Lower lobe of right lung (tissue), 2 donors: Measurements from ENCODE around the gene ADAMTS6. TPM values are rescaled to one million over a fixed set of nuclear protein-coding genes. Genes with fewer than 3 reads are reported as not detected.

Experiments
- ATAC-seq, 2 donors: fragments of 200-7000 bp; cut with Tn5 transposase; one replicate each; pipeline ENCODE4 v1.9.1; 2020 to 2022; ENCODE audit warnings: mild to moderate bottlenecking in 2 of 2, moderate library complexity in 2 of 2
- DNase-seq: peaks from one replicate; pipeline ENCODE4 v3.0.0-alpha.2; 2020
- H3K27ac ChIP-seq: fragments of 200-600 bp; one replicate; pipeline ENCODE4 v1.8.0; 2022
- H3K27me3 ChIP-seq: fragments of 200-600 bp; one replicate; pipeline ENCODE4 v1.8.0; 2022; ENCODE audit warnings: low read depth
- H3K36me3 ChIP-seq: fragments of 200-600 bp; one replicate; pipeline ENCODE4 v1.8.0; 2022; ENCODE audit warnings: mild to moderate bottlenecking
- H3K4me1 ChIP-seq: fragments of 200-600 bp; one replicate; pipeline ENCODE4 v1.8.0; 2022
- H3K4me3 ChIP-seq: fragments of 200-600 bp; one replicate; pipeline ENCODE4 v1.8.0; 2022; ENCODE audit warnings: mild to moderate bottlenecking
- H3K9me3 ChIP-seq: fragments of 200-600 bp; one replicate; pipeline ENCODE4 v1.8.0; 2022
- intact Hi-C: fragments of 100-400 bp; cut with DNase I; formaldehyde crosslinking; loops from one replicate; pipeline ENCODE4 v1.11.0; 2022
- total RNA-seq: library from RNA; stranded (reverse); fragmentation: NEBNext Ultra II Directional; extraction: Animal tissue kit (Norgen Biotek cat#: 25700); gene quantifications from one replicate; pipeline ENCODE4 v1.2.1, GENCODE V29; 2021
- TF ChIP-seq, protein P1 (sequence below): fragments of 200-600 bp; IDR thresholded peaks from one replicate; pipeline ENCODE4 v1.8.0; 2022; ENCODE audit warnings: antibody characterized with exemption, mild to moderate bottlenecking
- donor health status: DM: no; HTN: yes; CAD: no; lungs with severe emphysema.

The ADAMTS6 gene
- total RNA-seq, 1 donor from 2014 or later = 3.0 TPM

DNA sequence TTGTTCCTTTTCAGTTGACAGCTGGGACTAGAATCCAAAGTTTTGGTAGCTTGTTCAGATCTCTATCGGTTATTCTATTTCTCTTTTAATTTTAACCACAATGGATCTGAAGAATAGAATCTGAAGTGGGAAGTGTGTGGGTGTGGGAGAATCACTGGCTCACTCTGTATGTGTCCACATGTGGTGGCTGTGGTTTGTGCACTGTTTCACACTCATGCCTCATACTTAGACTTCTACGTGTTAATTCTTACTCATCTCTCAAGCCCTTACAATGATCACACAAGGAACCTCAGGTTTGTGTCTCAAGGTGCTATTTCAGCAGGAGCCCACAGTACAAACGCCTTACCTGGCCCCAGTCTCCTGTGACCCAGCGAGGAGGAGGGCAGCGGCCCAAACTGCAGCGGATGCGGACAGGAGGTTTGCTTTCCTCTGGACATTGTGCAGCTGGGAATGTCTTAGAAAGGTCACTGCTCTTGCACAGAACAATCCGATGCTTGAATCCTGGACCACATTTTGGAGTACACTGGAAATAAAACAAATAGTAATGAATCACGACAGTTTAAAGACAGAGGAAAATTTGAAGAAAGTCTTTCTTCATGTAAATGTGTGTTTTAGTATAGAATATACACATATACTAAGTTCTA, 309.1 kb downstream of the ADAMTS6 start:
- TF ChIP-seq, protein P1, sequence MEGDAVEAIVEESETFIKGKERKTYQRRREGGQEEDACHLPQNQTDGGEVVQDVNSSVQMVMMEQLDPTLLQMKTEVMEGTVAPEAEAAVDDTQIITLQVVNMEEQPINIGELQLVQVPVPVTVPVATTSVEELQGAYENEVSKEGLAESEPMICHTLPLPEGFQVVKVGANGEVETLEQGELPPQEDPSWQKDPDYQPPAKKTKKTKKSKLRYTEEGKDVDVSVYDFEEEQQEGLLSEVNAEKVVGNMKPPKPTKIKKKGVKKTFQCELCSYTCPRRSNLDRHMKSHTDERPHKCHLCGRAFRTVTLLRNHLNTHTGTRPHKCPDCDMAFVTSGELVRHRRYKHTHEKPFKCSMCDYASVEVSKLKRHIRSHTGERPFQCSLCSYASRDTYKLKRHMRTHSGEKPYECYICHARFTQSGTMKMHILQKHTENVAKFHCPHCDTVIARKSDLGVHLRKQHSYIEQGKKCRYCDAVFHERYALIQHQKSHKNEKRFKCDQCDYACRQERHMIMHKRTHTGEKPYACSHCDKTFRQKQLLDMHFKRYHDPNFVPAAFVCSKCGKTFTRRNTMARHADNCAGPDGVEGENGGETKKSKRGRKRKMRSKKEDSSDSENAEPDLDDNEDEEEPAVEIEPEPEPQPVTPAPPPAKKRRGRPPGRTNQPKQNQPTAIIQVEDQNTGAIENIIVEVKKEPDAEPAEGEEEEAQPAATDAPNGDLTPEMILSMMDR = no peak

DNA sequence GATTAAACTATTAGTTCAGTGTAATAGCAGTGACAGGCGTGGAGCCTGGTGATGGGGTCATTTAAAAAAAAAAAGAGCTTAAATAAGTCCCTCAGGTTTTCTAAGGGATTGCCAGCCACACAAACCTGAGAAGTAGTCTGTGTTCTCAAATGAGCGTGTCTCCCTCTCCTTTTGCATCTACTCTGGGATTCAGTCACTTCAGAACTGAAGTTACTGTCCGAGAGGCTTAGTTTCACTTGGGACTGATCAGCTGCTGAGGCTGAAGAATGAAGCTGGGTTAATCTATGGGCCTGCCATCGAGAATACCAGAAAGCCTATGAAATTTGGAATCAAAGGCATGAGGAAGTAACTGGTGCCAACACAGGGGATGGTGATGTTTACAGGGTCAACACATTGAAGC, 310.1 kb downstream of the ADAMTS6 start:
- TF ChIP-seq, protein P1 = no peak
- no peak for ATAC-seq
- DNase-seq = no peak
- no peaks in the 10 kb centered on the region for H3K4me1 ChIP-seq
- H3K9me3 ChIP-seq = no peaks in the 10 kb centered on the region
- no peak overlapping the region for H3K4me3 ChIP-seq
- H3K36me3 ChIP-seq = no peaks in the 10 kb centered on the region
- H3K27ac ChIP-seq = no peak overlapping the region
- intact Hi-C loops = no loop called here
- no peaks in the 10 kb centered on the region for H3K27me3 ChIP-seq

More for the DNA sequence above, 309.1 kb downstream of the ADAMTS6 start:
- Histone ChIP-seq H3K27ac (no peak overlapping the region), H3K4me1 (no peaks in the 10 kb centered on the region), H3K9me3 (no peaks in the 10 kb centered on the region), H3K4me3 (no peak overlapping the region), H3K36me3 (no peaks in the 10 kb centered on the region), H3K27me3 (no peaks in the 10 kb centered on the region)
- DNase-seq (no peak), ATAC-seq (no peak)
- intact Hi-C loops = no loop called here

DNA sequence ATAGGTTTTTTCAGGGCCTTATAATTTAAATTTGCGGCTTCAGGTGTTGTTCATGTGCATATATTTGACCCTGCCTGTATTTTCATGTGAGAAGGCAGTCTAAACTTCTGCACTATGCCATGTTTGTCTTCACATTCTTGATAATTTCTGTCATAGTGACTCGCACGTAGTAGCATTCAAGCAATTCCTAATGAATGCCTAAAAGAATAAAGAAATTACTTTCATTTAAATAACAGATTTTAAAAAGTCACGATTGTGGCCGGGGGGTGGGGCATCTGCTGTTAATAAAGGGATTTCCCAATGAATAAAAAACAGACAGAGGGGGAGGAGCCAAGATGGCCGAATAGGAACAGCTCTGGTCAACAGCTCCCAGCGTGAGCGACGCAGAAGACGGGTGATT, 318.0 kb downstream of the ADAMTS6 start:
- Histone ChIP-seq H3K4me1 (no peaks in the 10 kb centered on the region), H3K27me3 (no peaks in the 10 kb centered on the region), H3K9me3 (no peaks in the 10 kb centered on the region), H3K4me3 (no peak overlapping the region), H3K36me3 (no peaks in the 10 kb centered on the region), H3K27ac (no peak overlapping the region)
- ATAC-seq (no peak), DNase-seq (no peak)
- TF ChIP-seq, protein P1 = no peak
- intact Hi-C loops = no loop called here

DNA sequence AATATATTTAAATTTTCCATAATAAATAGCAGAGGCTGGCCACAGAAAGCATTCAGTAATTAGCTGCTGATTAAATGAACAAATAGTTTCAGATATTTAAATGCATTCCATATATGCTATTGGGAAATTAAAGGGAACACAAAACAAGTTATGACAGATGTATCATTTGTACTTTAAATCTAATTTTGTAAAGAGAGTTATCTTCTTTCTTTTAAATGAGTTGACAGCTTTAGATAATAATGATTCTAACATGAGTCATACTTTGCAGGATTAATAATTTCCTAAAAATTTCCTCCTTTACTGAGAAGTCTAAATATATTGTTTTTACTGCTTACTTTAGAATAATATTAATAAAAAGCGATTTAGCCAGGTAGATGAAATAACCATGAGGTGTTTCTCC, 320.1 kb downstream of the ADAMTS6 start:
- ATAC-seq (no peak), DNase-seq (no peak)
- Histone ChIP-seq H3K4me3 (no peak overlapping the region), H3K4me1 (no peaks in the 10 kb centered on the region), H3K36me3 (no peaks in the 10 kb centered on the region), H3K27ac (no peak overlapping the region), H3K9me3 (no peaks in the 10 kb centered on the region), H3K27me3 (no peaks in the 10 kb centered on the region)
- intact Hi-C loops = no loop called here
- TF ChIP-seq, protein P1 = no peak

DNA sequence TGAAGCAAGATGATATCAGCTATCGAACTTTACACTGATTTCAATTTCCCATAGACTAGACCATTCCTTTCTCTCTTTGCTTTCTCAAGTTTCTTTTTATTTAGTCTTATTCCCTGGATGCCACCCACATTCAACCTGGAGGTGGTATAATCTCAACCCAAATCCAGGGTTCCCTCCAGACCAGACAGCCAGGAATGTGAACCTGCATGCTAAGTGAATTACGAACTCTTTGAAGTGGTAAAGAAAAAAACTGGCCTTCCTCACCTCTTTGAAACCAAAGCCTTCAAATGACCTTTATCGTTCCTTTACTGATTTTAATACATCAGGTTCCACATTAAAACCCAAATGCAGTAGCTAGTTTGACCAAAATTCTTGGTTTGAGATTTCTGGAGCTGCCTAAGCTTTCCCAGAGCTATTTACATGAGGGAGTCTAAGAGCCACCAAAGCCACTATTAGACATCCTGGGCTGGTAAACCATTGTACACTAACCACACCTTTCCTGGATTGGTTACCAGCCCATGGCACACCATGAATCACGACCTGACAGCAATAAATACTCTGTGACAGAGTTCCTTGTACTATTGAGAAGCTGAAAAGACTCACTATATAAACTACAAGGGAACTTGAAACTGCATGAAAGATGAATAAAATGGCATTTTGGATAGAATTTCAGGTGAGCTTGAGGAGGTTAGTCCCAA, 323.7 kb downstream of the ADAMTS6 start:
- Histone ChIP-seq H3K27ac (no peak overlapping the region), H3K4me1 (no peaks in the 10 kb centered on the region), H3K9me3 (no peaks in the 10 kb centered on the region), H3K27me3 (no peaks in the 10 kb centered on the region), H3K36me3 (no peaks in the 10 kb centered on the region), H3K4me3 (no peak overlapping the region)
- intact Hi-C loops = no loop called here
- no peak for ATAC-seq
- no peak for DNase-seq
- TF ChIP-seq, protein P1 = no peak
